GM18511 (cell line): ENCODE data around the gene MAPK4.

Source experiments
- ATAC-seq: cut with Tn5 transposase; IDR thresholded peaks from one replicate; pipeline ENCODE4 v1.9.1; 2021; ENCODE audit warnings: mild to moderate bottlenecking, moderate library complexity; ENCODE audit not compliant: unreplicated experiment

Gene MAPK4

GRCh38 chr18:50622865-50623393 is 63.0 kb downstream of the MAPK4 start:
- ATAC-seq = no peak

GRCh38 chr18:50623694-50624352 is 63.9 kb downstream of the MAPK4 start:
- ATAC-seq = no peak

GRCh38 chr18:50624981-50625380 is 65.1 kb downstream of the MAPK4 start:
- no peak for ATAC-seq

GRCh38 chr18:50626317-50626716 is 66.4 kb downstream of the MAPK4 start:
- ATAC-seq = no peak

- ATAC-seq = no peak
These were observed 68.0 kb downstream of the MAPK4 start for GRCh38 chr18:50627594-50628532.

- no peak for ATAC-seq
These were observed 68.6 kb downstream of the MAPK4 start for GRCh38 chr18:50628533-50628905.

GRCh38 chr18:50629148-50629631 is 69.3 kb downstream of the MAPK4 start:
- no peak for ATAC-seq

- ATAC-seq = no peak
These were observed 71.0 kb downstream of the MAPK4 start for GRCh38 chr18:50630895-50631294.

- no peak for ATAC-seq
These were observed 73.1 kb downstream of the MAPK4 start for GRCh38 chr18:50632895-50633515.

- no peak for ATAC-seq
These were observed 74.1 kb downstream of the MAPK4 start for GRCh38 chr18:50633992-50634391.

- ATAC-seq = no peak
These were observed 76.6 kb downstream of the MAPK4 start for GRCh38 chr18:50636366-50637057.

- no peak for ATAC-seq
These were observed 78.4 kb downstream of the MAPK4 start for GRCh38 chr18:50638016-50638883.

- no peak for ATAC-seq
These were observed 79.1 kb downstream of the MAPK4 start for GRCh38 chr18:50638884-50639420.

- no peak for ATAC-seq
These were observed 79.8 kb downstream of the MAPK4 start for GRCh38 chr18:50639711-50640110.

- ATAC-seq = no peak
These were observed 82.6 kb downstream of the MAPK4 start for GRCh38 chr18:50642439-50642838.

- ATAC-seq = no peak
These were observed 84.3 kb downstream of the MAPK4 start for GRCh38 chr18:50644146-50644545.

GRCh38 chr18:50644807-50645206 is 84.9 kb downstream of the MAPK4 start:
- no peak for ATAC-seq

GRCh38 chr18:50647237-50647636 is 87.3 kb downstream of the MAPK4 start:
- no peak for ATAC-seq

GRCh38 chr18:50647792-50648191 is 87.9 kb downstream of the MAPK4 start:
- ATAC-seq = no peak

GRCh38 chr18:50649821-50650220 is 89.9 kb downstream of the MAPK4 start:
- ATAC-seq = no peak
